HG03064 (cell line): ENCODE data around the gene ARL4D.
"Not testable (repeated sequence)": the region's sequence is repeated elsewhere in the genome, so short reads cannot be mapped to it uniquely, and the experiment has no call there.

Source experiments
- ATAC-seq: cut with Tn5 transposase; IDR thresholded peaks from one replicate; pipeline ENCODE4 v1.9.1; 2021; ENCODE audit warnings: low read depth; ENCODE audit not compliant: unreplicated experiment

Gene ARL4D

GRCh38 chr17:43418441-43419374 is 19.9 kb downstream of the ARL4D start:
- no peak for ATAC-seq

- ATAC-seq: not testable (repeated sequence)
Observed at GRCh38 chr17:43419375-43419882, 20.6 kb downstream of the ARL4D start.

GRCh38 chr17:43423777-43424455 is 25.1 kb downstream of the ARL4D start:
- no peak for ATAC-seq

- ATAC-seq: no peak
Observed at GRCh38 chr17:43427362-43428043, 28.7 kb downstream of the ARL4D start.

- ATAC-seq: no peak
Observed at GRCh38 chr17:43428524-43428923, 29.7 kb downstream of the ARL4D start.

GRCh38 chr17:43430936-43431713 is 32.3 kb downstream of the ARL4D start:
- ATAC-seq: no peak

- no peak for ATAC-seq
Observed at GRCh38 chr17:43431714-43432523, 33.1 kb downstream of the ARL4D start.

- no peak for ATAC-seq
Observed at GRCh38 chr17:43434902-43435319, 36.1 kb downstream of the ARL4D start.

- no peak for ATAC-seq
Observed at GRCh38 chr17:43437756-43438155, 39.0 kb downstream of the ARL4D start.

- ATAC-seq: no peak
Observed at GRCh38 chr17:43438626-43439025, 39.8 kb downstream of the ARL4D start.

- no peak for ATAC-seq
Observed at GRCh38 chr17:43439041-43439440, 40.2 kb downstream of the ARL4D start.

- ATAC-seq: no peak
Observed at GRCh38 chr17:43442711-43443110, 43.9 kb downstream of the ARL4D start.

- ATAC-seq: no peak
Observed at GRCh38 chr17:43443381-43443780, 44.6 kb downstream of the ARL4D start.

- no peak for ATAC-seq
Observed at GRCh38 chr17:43444223-43445008, 45.6 kb downstream of the ARL4D start.

GRCh38 chr17:43445009-43445589 is 46.3 kb downstream of the ARL4D start:
- no peak for ATAC-seq

GRCh38 chr17:43446773-43447172 is 48.0 kb downstream of the ARL4D start:
- ATAC-seq: no peak

GRCh38 chr17:43448720-43449469 is 50.1 kb downstream of the ARL4D start:
- ATAC-seq: no peak
